CD4-positive, alpha-beta T cell treated with Interleukin-15 for 1 hour (primary cell): ENCODE results near the gene NKAIN2.

Experiments
- DNase-seq: peaks from one replicate; pipeline ENCODE4 v3.0.0-alpha.2; 2020

The NKAIN2 gene

DNA sequence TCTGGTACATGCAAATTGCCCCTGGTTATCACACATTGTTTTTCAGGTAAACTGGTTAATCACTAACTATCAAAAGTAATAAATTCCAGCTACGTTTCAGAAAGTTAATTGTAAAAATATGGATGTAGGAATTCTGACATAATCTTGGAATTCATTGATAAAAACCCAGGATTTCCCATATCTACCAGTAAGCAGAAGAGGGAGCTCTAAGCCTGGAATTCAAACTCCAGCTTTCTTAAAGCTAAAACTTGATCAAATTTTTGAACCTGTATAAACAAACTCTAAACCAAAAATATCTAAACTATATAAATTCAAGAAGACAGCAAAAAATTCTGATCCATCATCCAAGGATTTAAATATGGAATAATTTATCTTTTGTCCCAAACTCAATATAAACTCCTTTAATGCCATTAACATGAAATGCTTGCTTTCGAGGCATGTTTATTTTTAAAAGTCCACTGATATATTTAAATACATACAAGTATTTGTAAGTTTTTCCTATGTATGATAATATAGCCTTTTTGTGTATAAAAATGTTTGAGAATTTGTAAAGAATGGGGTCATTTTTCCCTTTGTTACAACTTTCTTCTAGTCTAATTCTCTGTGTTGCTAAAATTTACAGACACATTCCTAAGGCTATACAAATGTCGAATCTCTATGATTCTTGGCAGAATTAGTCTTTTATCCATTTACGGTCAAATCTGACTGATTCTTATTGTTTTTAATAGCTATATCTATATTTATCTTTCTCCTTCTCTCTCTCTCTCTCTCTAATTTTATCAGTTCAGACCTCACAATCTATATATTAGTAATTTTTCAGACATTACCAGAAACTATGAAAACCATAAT lies 1067.2 kb downstream of the NKAIN2 start:
- no peak for DNase-seq

DNA sequence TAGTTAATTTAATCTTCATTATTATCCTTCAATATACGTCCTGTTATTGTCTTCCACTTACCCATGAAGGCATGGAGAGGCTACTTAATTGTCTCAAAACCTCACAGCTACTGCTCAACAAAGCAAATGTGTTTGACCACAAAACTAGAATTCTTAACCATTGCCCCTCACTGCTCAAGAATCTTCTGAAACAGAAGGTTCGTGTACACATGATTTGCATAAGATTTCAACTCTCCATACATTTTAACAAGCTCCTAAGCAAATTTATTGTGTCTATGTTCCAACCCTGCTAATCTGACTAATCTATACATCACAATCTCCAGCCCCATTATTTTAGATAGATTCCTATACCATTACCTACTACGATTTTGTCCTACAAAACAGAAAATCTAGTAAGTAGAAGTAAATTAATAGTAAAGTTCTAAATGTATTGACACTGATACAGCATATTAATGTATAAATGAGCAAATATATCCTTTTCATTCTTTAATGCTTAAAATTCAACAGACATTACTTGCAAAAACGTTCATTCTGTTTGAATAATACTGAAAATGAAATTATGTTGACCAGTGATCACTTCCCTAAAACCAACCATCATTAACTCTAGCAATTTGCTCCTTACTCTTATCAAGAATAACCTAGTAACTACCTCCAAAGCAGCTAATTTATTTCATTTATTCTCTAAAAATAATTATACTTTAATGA lies 1068.8 kb downstream of the NKAIN2 start:
- DNase-seq = no peak

DNA sequence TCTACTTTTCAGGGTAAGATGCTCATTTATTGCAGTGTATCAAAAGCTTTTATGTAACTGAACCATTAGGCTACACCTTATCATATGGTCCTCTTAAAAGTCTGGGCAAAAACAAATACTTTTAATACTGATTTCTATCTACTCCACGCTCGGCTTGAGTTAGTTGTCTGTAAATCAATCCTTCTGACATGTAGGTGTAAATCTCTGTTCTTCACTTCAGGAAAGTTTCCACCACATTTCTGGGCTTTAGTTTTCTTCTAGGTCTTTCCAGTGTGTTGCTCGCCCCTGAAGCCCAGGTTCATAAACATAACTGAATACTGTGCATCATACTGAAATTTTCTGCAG lies 1069.4 kb downstream of the NKAIN2 start:
- DNase-seq = no peak
